Activated T-cell treated with anti-CD3 and anti-CD28 coated beads, Interleukin-2, amount 50 U/mL, for 24 hours (primary cell): ENCODE measurements around the gene NABP1.
"Not testable (repeated sequence)": the region's sequence is repeated elsewhere in the genome, so short reads cannot be mapped to it uniquely, and the experiment has no call there.

Experiments used
- DNase-seq: peaks from one replicate; pipeline ENCODE4 v3.0.0-alpha.2; 2020
- H3K27ac Mint-ChIP-seq: 2 replicates; pipeline ENCODE4 v1.8.0; 2020; ENCODE audit warnings: mild to moderate bottlenecking, mixed read lengths
- H3K27me3 Mint-ChIP-seq: 2 replicates; pipeline ENCODE4 v1.8.0; 2020; ENCODE audit warnings: mixed read lengths
- H3K36me3 Mint-ChIP-seq: 2 replicates; pipeline ENCODE4 v1.8.0; 2020; ENCODE audit warnings: low read depth, mixed read lengths
- H3K4me1 Mint-ChIP-seq: 2 replicates; pipeline ENCODE4 v1.8.0; 2020; ENCODE audit warnings: low read depth, mixed read lengths
- H3K4me3 Mint-ChIP-seq: 2 replicates; pipeline ENCODE4 v1.8.0; 2020; ENCODE audit warnings: mild to moderate bottlenecking, moderate library complexity, mixed read lengths
- H3K9me3 Mint-ChIP-seq: 2 replicates; pipeline ENCODE4 v1.8.0; 2020; ENCODE audit warnings: mixed read lengths

The NABP1 gene

GRCh38 chr2:191642541-191642940 is 35.4 kb upstream of the NABP1 start:
- H3K27ac Mint-ChIP-seq, result no peak overlapping the region

GRCh38 chr2:191643429-191643828 is 34.5 kb upstream of the NABP1 start:
- Mint-ChIP-seq H3K36me3 (no peaks in the 10 kb centered on the region), H3K27me3 (no peaks in the 10 kb centered on the region), H3K9me3 (no peaks in the 10 kb centered on the region), H3K4me3 (no peak overlapping the region), H3K27ac (no peak overlapping the region), H3K4me1 (peaks cover 35% of the 10 kb centered on the region)
- no peak for DNase-seq

More at GRCh38 chr2:191642541-191642940, 35.4 kb upstream of the NABP1 start:
- Mint-ChIP-seq H3K9me3 (no peaks in the 10 kb centered on the region), H3K36me3 (no peaks in the 10 kb centered on the region), H3K4me3 (no peak overlapping the region), H3K27me3 (no peaks in the 10 kb centered on the region), H3K4me1 (peaks cover 44% of the 10 kb centered on the region)
- no peak for DNase-seq

- H3K4me3 Mint-ChIP-seq, H3K27me3 Mint-ChIP-seq, H3K27ac Mint-ChIP-seq, H3K9me3 Mint-ChIP-seq, H3K36me3 Mint-ChIP-seq, DNase-seq: not testable (repeated sequence)
- H3K4me1 Mint-ChIP-seq, result peaks cover 26% of the 10 kb centered on the region
Measured at GRCh38 chr2:191644613-191645012, 33.3 kb upstream of the NABP1 start.

- Mint-ChIP-seq H3K36me3 (no peaks in the 10 kb centered on the region), H3K27ac (no peak overlapping the region), H3K4me1 (peaks cover 26% of the 10 kb centered on the region), H3K27me3 (no peaks in the 10 kb centered on the region), H3K9me3 (no peaks in the 10 kb centered on the region), H3K4me3 (no peak overlapping the region)
- no peak for DNase-seq
Measured at GRCh38 chr2:191645032-191645431, 32.9 kb upstream of the NABP1 start.

DNA sequence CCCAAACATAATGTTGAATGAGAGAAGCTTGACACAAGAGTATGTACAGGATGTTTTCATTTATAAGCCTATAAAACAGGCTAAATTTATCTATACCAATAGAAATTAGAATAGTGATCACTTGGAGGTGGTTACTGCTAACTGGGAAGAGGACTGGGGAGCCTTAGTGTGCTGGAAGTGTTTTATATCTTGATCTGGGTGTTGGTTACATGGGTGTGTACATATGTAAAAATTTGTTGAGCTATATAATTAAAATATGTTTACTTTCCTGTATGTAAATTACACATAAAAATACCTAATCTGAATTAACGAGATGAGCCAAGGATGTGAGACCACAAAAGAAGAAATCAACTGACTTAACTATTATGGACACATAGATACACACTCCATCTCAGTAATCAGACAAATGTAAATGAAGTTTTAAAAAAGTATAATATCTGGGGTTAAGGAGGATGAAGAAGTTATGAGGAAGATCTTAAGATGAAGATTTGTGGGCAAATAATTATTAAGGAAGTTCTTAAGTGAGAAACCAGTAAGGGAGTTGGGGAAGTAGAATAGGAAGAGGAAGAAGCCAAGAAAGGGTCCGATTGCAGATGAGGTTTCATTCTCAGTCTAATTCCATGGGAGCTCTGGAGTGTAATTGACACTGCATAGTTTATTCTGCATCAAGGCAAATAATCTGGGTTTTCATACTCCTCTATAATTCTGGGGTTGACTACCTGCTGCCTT is 32.3 kb upstream of the NABP1 start:
- Mint-ChIP-seq H3K27ac (no peak overlapping the region), H3K4me3 (no peak overlapping the region)

GRCh38 chr2:191646163-191646902 is 31.6 kb upstream of the NABP1 start:
- Mint-ChIP-seq H3K27ac (no peak overlapping the region), H3K4me1 (peaks cover 26% of the 10 kb centered on the region), H3K4me3 (no peak overlapping the region), H3K36me3 (no peaks in the 10 kb centered on the region), H3K27me3 (no peaks in the 10 kb centered on the region), H3K9me3 (no peaks in the 10 kb centered on the region)
- no peak for DNase-seq

More for the DNA sequence above, 32.3 kb upstream of the NABP1 start:
- H3K27me3 Mint-ChIP-seq, result no peaks in the 10 kb centered on the region
- H3K9me3 Mint-ChIP-seq, result no peaks in the 10 kb centered on the region
- peaks cover 24% of the 10 kb centered on the region for H3K4me1 Mint-ChIP-seq
- no peaks in the 10 kb centered on the region for H3K36me3 Mint-ChIP-seq
- no peak for DNase-seq

DNA sequence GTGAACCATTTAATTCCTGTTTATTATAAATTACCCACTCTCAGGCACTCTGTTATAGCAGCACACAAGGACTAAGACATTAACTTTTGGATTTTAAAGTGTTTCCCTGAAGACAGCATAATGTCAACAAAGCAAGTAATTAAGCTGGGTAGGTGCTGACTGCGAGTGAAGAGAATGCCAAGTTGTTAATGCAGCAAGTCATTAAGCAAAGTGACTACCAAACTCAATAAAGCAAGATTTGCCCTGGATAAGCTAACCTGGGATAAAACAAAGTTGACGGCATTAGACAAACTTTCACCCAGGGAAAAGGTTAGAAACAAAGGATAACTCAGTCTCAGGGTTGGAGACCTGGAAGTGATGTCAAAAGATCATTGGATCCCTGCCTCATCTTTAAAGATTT is 28.4 kb upstream of the NABP1 start:
- Mint-ChIP-seq H3K9me3 (no peaks in the 10 kb centered on the region), H3K4me1 (peaks cover 18% of the 10 kb centered on the region), H3K27me3 (no peaks in the 10 kb centered on the region), H3K27ac (no peak overlapping the region), H3K4me3 (no peak overlapping the region), H3K36me3 (no peaks in the 10 kb centered on the region)
- no peak for DNase-seq

DNA sequence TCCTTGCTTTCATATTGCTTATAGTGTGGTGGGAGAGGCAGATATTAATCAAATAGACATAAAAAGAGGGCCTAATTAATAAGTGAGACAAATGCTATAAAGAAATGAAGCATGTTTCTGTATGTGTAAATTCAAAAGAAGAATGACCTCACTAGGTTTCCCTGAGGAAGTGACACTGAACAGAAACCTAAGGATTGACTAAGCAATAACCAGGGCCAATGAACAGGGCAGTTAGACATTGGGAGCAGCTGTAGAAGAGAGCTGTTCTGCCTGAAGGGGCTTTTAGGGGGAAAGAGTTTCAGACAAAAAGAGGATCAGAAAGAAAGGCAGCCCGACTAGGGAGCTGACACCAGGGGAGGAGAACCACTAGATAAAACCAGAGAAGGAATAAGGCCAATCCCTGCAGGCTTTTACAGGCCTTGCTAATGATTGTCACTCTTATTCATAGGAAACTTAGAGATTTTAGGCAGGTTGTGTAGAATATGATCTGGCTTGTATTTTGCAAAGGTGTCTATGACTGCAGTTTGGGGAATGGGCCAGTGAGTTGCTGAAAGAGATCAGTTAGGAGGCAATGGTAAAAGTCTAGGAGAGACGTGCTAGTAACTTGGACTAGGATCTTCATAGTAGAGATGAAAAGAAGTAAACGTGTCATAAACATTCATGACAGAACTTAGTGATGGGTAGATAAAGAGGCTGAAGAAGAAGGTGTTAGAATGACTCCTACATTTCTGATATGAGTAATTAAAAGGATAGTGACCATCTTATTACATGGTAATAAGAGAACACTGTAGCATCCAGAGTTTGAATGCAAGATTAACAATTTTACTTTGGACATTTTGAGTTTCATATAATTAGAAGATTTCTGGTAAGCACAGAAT is 26.8 kb upstream of the NABP1 start:
- Mint-ChIP-seq H3K27ac (peak overlapping the region; percentile 61), H3K4me1 (peaks cover 15% of the 10 kb centered on the region), H3K4me3 (no peak overlapping the region), H3K36me3 (no peaks in the 10 kb centered on the region), H3K9me3 (no peaks in the 10 kb centered on the region), H3K27me3 (no peaks in the 10 kb centered on the region)
- DNase-seq, result no peak

DNA sequence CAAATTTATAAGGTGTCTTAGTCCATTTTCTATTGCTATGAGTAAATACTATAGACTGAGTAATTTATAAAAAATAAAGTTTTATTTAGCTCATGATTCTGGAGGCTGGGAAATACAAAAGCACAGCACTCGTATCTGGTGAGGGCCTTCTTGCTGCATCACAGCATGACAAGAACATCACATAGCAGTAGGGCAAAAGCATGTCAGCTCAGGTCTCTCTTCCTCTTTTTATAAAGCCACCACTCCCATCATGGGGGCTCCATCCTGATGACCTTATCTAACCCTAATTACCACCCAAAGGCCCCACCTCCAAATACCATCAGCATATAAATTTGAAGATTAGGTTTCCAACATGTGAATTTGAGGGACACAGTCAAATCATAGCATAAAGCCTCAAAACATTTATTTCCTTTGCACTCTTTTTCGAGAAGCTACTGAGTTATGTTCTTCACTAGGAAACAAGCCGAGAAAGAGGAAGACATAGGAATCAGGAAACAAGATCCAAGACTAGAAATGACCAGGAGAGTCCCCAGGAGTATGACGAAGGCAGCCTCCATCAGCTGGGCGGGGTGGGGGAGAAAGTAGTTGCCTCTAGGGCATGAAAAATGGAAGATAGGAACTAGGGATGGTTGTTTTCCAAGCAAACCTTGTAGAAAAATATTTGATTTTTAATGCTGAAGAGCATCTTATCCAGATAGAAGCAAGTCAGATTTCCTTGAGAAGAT is 24.1 kb upstream of the NABP1 start:
- peaks cover 20% of the 10 kb centered on the region for H3K4me1 Mint-ChIP-seq
- H3K9me3 Mint-ChIP-seq, result no peaks in the 10 kb centered on the region
- no peak for DNase-seq
- no peak overlapping the region for H3K27ac Mint-ChIP-seq
- no peaks in the 10 kb centered on the region for H3K36me3 Mint-ChIP-seq
- H3K27me3 Mint-ChIP-seq, result no peaks in the 10 kb centered on the region
- no peak overlapping the region for H3K4me3 Mint-ChIP-seq

GRCh38 chr2:191656391-191656790 is 21.5 kb upstream of the NABP1 start:
- Mint-ChIP-seq H3K27ac (no peak overlapping the region), H3K36me3 (no peaks in the 10 kb centered on the region), H3K4me1 (peaks cover 11% of the 10 kb centered on the region), H3K27me3 (no peaks in the 10 kb centered on the region), H3K4me3 (no peak overlapping the region), H3K9me3 (no peaks in the 10 kb centered on the region)
- DNase-seq, result no peak

- Mint-ChIP-seq H3K27ac (no peak overlapping the region), H3K4me1 (peaks cover 7% of the 10 kb centered on the region), H3K9me3 (no peaks in the 10 kb centered on the region), H3K4me3 (no peak overlapping the region), H3K36me3 (no peaks in the 10 kb centered on the region), H3K27me3 (no peaks in the 10 kb centered on the region)
- DNase-seq, result no peak
Measured at GRCh38 chr2:191656792-191657191, 21.1 kb upstream of the NABP1 start.

- H3K4me1 Mint-ChIP-seq, result peaks cover 6% of the 10 kb centered on the region
- H3K27ac Mint-ChIP-seq, result no peak overlapping the region
- H3K9me3 Mint-ChIP-seq, result no peaks in the 10 kb centered on the region
- no peaks in the 10 kb centered on the region for H3K27me3 Mint-ChIP-seq
- no peaks in the 10 kb centered on the region for H3K36me3 Mint-ChIP-seq
- H3K4me3 Mint-ChIP-seq, result no peak overlapping the region
- no peak for DNase-seq
Measured at GRCh38 chr2:191657977-191658376, 20.0 kb upstream of the NABP1 start.

DNA sequence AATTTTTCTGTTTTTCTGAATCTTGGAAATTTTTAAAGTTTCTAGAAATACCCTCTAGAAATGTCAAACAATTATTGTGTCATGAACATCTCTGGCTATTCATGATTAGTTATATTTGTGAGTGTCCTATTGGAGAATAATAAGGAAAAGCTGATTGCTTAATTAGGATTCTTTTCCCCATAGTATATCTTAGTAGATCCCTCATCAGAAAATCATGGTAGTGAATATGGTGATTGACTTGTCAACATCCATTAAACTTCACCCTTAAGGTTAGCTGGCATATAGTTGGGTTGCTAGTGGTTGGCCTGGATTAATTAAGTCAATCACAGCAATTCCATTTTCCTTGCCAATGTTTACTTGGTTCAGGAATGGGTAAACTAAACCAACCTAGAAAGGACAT is 18.7 kb upstream of the NABP1 start:
- Mint-ChIP-seq H3K9me3 (peaks cover 1% of the 10 kb centered on the region), H3K36me3 (no peaks in the 10 kb centered on the region), H3K4me1 (peaks cover 6% of the 10 kb centered on the region), H3K27me3 (no peaks in the 10 kb centered on the region), H3K4me3 (no peak overlapping the region), H3K27ac (no peak overlapping the region)
- no peak for DNase-seq

DNA sequence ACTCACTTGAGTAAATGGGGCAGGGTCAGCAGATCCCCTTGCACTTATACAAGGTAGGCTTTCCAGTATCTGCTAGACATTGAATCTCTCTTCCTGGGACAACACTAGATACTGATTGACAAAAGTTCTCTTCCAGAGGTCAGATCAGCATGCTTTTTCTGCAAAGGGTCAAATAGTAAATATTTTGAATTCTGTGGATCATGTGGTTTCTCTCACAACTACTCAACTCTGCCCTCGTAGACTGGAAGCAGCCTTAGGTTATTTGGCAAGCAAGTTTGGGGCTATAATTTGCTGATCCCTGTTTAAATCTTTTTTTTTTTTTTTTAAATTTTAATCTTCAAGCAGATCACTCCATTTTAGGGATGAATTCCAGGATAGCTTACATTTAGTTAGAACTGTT is 17.4 kb upstream of the NABP1 start:
- DNase-seq, result no peak
- Mint-ChIP-seq H3K27me3 (no peaks in the 10 kb centered on the region), H3K4me3 (no peak overlapping the region), H3K27ac (no peak overlapping the region), H3K9me3 (peaks cover 9% of the 10 kb centered on the region), H3K36me3 (no peaks in the 10 kb centered on the region), H3K4me1 (peaks cover 16% of the 10 kb centered on the region)
